Measurements from ENCODE around the gene PLAU. TPM values are rescaled to one million over a fixed set of nuclear protein-coding genes. Genes with fewer than 3 reads are reported as not detected.

PLAU gene
- total and polyA plus RNA-seq, 9 of the 15 experiments (the other 6 are each of a cell fraction or from before 2014, with no cell fraction given): 2.1 to 16.9 (median 3.3) TPM

- Histone ChIP-seq H3K9me3 (replicated peaks; ENCODE audit: control insufficient read depth, insufficient read depth, low read depth, low read length) (no peaks in the 10 kb centered on the region; the same call in 1 of the 2 replicates), H3K79me2 (ENCODE audit: control insufficient read depth, insufficient read depth, low read length) (no peaks in the 10 kb centered on the region), H3K4me1 (replicated peaks in 1 of 2; ENCODE audit: control insufficient read depth in 2 of 2, insufficient read depth in 2 of 2, low read length in 2 of 2) (peaks cover 16 to 19% of the 10 kb centered on the region in 2 experiments), H3K9me1 (ENCODE audit: control insufficient read depth, insufficient read depth, low read length) (no peaks in the 10 kb centered on the region), H3K27me3 (ENCODE audit: control insufficient read depth in 2 of 2, insufficient read depth in 2 of 2, low read length in 2 of 2) (no peaks in the 10 kb centered on the region), H2AFZ (ENCODE audit: low read depth, low read length) (no peak overlapping the region), H3K4me2 (ENCODE audit: insufficient read depth, low read length) (no peak overlapping the region), H3K27ac (ENCODE audit: extremely low read depth, low read depth, low read length) (no peak overlapping the region), H3K4me3 (no peak overlapping the region), H3K36me3 (ENCODE audit: control insufficient read depth, insufficient read depth, low read length) (no peaks in the 10 kb centered on the region), H3K9ac (ENCODE audit: insufficient read depth in 1 of 2, low read depth in 2 of 2, low read length in 2 of 2) (no peak overlapping the region), H4K20me1 (replicated peaks; ENCODE audit: control insufficient read depth, insufficient read depth, low read length) (no peaks in the 10 kb centered on the region)
- DNase-seq (ENCODE audit: extremely low read depth in 1 of 4, low spot score in 3 of 4): no peak
- in situ Hi-C loops (cut with MboI): no loop called here
- 31% methylated on average over 2 of the region's 2 CpGs for WGBS (ENCODE audit: insufficient coverage, low coverage, missing lambda C conversion rate)
- FAIRE-seq: no peak
- TF ChIP-seq MCM5 (IDR thresholded peaks at IDR 0.05; ENCODE audit: low read depth) (no peak), HNRNPK (IDR thresholded peaks at IDR 0.05; ENCODE audit: low read depth, low read length, poor library complexity, severe bottlenecking) (no peak), NRF1 (conservative IDR thresholded peaks at IDR 0.05 in 1 of 2, IDR thresholded peaks at IDR 0.05 in 1 of 2) (no peak), ZNF75A (CRISPR knock-in tag; IDR thresholded peaks at IDR 0.05) (no peak), EP400 (IDR thresholded peaks at IDR 0.05) (no peak), CCAR2 (IDR thresholded peaks at IDR 0.05; ENCODE audit: low read depth, low read length) (no peak), POLR3G (IDR thresholded peaks at IDR 0.05; ENCODE audit: extremely low read depth, insufficient read length, insufficient replicate concordance) (no peak)
- BruUV-seq (replicated peaks): no TSS peak
- ChIA-PET CTCF (ENCODE audit: low intra/inter-chr PET ratio) (no interaction called here), POLR2A (no interaction called here)
- ATAC-seq: no peak
- intact Hi-C loops (cut with micrococcal nuclease): no loop called here
Observed at GRCh38 chr10:73922864-73923133, 11.9 kb downstream of the PLAU start.

Data from K562 (cell line).